Measurements from ENCODE around the gene WDFY4.

WDFY4 gene

DNA sequence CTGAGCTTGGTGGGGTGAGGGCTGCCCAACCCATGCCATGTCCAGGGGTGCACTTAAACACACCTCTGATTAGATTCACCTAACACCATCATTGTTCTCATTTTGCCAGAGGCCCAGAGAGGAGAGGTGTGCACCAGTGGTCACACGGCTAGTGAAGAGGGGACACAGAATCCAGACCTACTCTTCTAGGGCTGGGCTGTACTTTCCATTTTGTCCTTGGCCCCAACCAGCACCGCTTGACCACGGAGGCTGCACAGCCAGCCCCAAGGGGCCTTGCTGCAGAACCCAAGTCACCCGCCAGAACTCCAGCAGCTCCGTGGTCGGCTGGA is 246 bp upstream of the WDFY4 start:
- H3K27me3 Mint-ChIP-seq = peaks cover 26% of the 10 kb centered on the region
- no peaks in the 10 kb centered on the region for H3K36me3 Mint-ChIP-seq (ENCODE audit: insufficient read depth)
- no peaks in the 10 kb centered on the region for H3K9me3 Mint-ChIP-seq
- H3K27ac Mint-ChIP-seq (ENCODE audit: low read depth) = no peak overlapping the region
- H3K4me1 Mint-ChIP-seq = no peaks in the 10 kb centered on the region
- ATAC-seq (replicated peaks; ENCODE audit: extremely low read depth, poor library complexity, severe bottlenecking) = no peak
- no peak overlapping the region for H3K4me3 Mint-ChIP-seq
- no peak for DNase-seq (ENCODE audit: low spot score in 2 of 2)

DNA sequence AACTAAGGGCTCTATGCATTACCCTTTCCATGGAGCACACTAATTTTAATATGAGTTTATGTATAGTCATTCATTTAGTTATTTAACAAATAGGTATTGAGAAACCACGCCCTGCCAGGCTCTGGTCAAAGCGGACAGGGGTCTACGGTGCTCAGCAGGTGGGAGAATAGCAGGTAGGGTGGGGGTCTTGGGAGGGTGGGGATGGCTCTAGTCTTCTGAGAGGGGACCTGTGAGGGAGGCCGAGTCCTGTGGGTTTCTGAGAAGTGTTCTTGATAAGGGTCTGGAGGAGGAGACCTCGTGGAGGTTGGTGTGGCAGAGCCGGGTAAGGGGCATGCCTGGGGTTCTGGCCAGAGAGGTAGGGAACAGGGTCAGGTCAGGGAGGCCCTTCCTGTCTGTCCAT is 1.1 kb downstream of the WDFY4 start:
- DNase-seq (ENCODE audit: low spot score in 2 of 2) (no peak), ATAC-seq (replicated peaks; ENCODE audit: extremely low read depth, poor library complexity, severe bottlenecking) (no peak)
- Mint-ChIP-seq H3K4me3 (peak overlapping the region; percentile 6), H3K4me1 (no peaks in the 10 kb centered on the region), H3K27ac (ENCODE audit: low read depth) (no peak overlapping the region), H3K27me3 (peaks cover 26% of the 10 kb centered on the region), H3K36me3 (ENCODE audit: insufficient read depth) (no peaks in the 10 kb centered on the region), H3K9me3 (no peaks in the 10 kb centered on the region)

DNA sequence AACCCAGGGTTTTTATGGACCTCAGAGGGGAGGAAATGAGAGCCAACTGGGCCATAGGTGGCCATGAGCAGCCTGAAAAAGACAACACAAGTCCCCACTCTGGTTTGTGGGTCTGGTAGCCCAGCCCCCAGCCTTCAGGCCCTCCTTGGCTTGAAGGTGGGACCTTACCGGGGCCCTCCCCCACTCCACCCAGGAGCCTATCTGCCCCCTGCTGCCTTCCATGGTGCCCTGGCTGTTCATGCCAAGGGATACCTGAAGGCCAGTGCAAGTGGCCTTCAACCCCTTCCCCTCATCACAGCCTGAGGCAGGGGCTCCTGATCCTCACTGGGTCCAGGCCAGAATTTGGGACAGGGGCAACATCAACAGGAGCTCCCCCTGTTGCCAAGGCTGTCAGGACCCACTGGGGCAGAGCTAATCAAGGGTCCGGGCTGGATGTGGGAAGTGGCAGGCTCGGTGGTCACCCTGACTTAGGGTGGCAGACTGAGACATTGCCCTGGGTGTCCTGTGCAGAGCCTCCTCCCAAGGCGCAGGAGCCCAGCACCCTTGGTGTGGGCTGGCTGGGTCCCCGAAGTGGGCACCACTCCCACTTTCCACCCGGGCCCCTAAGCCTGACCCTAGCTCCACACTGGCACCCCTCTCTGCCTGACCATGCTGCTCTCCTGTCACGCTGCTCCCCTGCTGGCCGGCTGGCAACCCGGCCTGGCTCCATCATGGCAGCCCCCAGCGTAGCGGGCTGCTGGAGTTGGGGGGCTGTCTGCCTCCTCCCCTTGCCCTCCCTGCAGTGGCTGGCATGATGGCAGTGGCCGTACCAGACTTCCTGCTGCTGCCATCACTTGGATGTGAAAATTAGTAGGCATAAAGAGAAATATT is 6.4 kb downstream of the WDFY4 start:
- no peak for ATAC-seq (replicated peaks; ENCODE audit: extremely low read depth, poor library complexity, severe bottlenecking)
- no peaks in the 10 kb centered on the region for H3K9me3 Mint-ChIP-seq
- H3K4me3 Mint-ChIP-seq = no peak overlapping the region
- no peak for DNase-seq (ENCODE audit: low spot score in 2 of 2)
- H3K36me3 Mint-ChIP-seq (ENCODE audit: insufficient read depth) = peaks cover 5% of the 10 kb centered on the region
- no peaks in the 10 kb centered on the region for H3K4me1 Mint-ChIP-seq
- H3K27ac Mint-ChIP-seq (ENCODE audit: low read depth) = no peak overlapping the region
- peaks cover 15% of the 10 kb centered on the region for H3K27me3 Mint-ChIP-seq

DNA sequence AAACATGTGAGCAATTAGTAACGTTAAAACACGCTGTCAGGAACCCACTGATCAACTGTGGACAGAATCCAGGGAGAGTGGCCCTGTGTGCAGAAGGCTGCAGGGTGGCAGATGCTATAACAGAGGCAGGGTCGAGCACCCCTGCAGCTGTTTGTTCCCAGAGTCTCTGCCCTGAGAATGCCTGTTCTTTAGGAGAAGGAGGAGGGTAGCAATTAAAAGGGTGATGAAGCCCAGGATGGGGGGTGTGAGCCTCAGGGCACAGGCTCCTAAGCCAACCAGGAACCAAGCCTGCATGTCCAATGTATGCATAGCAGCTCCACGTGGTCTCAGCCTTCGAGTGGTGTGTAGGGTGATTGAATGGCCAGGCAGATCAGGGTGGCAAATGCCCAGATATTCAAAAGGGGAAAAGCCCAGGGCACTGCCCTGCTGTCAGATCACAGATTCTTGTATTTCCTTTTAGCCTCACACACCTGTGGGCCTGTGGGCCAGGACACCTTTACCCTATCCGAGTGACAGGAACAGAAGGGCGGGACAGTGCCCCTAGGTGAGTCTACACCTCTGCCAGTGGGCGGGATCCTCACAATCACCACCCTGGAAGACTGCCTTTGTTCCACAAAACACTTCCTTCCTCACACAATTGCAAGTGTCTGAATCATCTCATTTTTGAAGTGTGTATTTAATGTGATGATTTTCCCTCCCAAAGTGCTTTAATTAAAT is 7.3 kb downstream of the WDFY4 start:
- Mint-ChIP-seq H3K4me3 (no peak overlapping the region), H3K36me3 (ENCODE audit: insufficient read depth) (peaks cover 5% of the 10 kb centered on the region)

GRCh38 chr10:48692748-48693147 is 8.1 kb downstream of the WDFY4 start:
- Mint-ChIP-seq H3K36me3 (ENCODE audit: insufficient read depth) (peaks cover 5% of the 10 kb centered on the region), H3K4me3 (no peak overlapping the region), H3K27ac (ENCODE audit: low read depth) (no peak overlapping the region), H3K9me3 (no peaks in the 10 kb centered on the region), H3K4me1 (no peaks in the 10 kb centered on the region), H3K27me3 (peaks cover 31% of the 10 kb centered on the region)
- DNase-seq (ENCODE audit: low spot score in 2 of 2) (no peak), ATAC-seq (replicated peaks; ENCODE audit: extremely low read depth, poor library complexity, severe bottlenecking) (no peak)

More for the DNA sequence above, 7.3 kb downstream of the WDFY4 start:
- Mint-ChIP-seq H3K27ac (ENCODE audit: low read depth) (no peak overlapping the region), H3K9me3 (no peaks in the 10 kb centered on the region), H3K27me3 (peaks cover 23% of the 10 kb centered on the region), H3K4me1 (no peaks in the 10 kb centered on the region)
- DNase-seq (ENCODE audit: low spot score in 2 of 2) = no peak
- no peak for ATAC-seq (replicated peaks; ENCODE audit: extremely low read depth, poor library complexity, severe bottlenecking)

DNA sequence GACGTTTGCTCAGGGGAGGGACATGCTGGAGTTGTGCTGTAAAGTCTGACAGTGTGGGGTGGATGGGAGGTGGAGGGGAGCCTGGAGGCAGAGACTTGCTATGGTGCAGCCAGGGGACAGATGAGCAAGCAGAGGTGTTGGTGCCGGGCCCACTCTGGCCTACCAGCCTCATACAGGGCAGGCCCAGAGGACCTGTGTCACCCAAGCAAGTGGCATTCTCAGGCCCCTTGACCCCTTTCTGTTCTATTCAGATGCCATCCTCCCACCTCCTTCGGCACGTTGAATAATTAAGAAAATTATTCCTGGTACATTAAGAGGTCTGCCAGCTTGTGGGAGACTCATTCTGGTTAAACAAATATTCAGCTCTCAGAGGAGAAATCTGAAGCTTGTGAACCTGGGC is 8.5 kb downstream of the WDFY4 start:
- Mint-ChIP-seq H3K4me1 (no peaks in the 10 kb centered on the region), H3K27me3 (peaks cover 35% of the 10 kb centered on the region), H3K36me3 (ENCODE audit: insufficient read depth) (peaks cover 5% of the 10 kb centered on the region), H3K9me3 (no peaks in the 10 kb centered on the region), H3K4me3 (no peak overlapping the region), H3K27ac (ENCODE audit: low read depth) (no peak overlapping the region)
- ATAC-seq (replicated peaks; ENCODE audit: extremely low read depth, poor library complexity, severe bottlenecking) (no peak), DNase-seq (ENCODE audit: low spot score in 2 of 2) (no peak)

DNA sequence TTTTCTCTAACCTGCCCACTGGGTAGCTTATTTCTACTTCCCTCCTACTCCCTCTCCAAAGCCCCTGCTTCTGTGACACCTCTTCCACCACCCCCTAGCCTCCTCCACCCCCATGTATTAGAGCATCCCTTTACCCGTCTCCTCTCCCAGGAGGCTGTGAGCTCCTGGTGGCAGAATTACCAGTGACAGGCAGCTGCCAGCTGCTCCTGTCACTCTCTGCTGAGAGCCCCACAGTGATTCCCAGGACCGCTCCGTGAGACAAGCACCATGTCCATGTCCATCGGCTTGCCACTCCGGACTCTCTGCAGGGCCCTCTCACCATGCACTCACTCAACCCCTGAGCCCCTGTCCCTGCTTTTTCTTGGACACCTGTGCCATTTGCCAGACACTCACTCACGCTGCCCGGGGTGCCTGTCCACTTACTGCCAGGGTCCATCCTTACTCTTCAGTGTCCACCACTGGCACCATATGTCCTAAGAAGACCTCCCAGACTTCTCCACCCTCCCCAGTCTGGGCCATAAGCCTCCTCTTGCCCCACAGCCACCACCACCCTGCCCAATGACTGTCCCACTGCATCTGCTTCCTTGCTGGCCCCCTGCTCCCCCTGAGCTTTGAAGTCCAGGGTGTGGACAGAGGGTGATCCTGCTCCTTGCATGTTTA is 9.8 kb downstream of the WDFY4 start:
- DNase-seq (ENCODE audit: low spot score in 2 of 2) (no peak), ATAC-seq (replicated peaks; ENCODE audit: extremely low read depth, poor library complexity, severe bottlenecking) (no peak)
- Mint-ChIP-seq H3K9me3 (no peaks in the 10 kb centered on the region), H3K27me3 (peaks cover 42% of the 10 kb centered on the region), H3K36me3 (ENCODE audit: insufficient read depth) (peaks cover 5% of the 10 kb centered on the region), H3K4me1 (no peaks in the 10 kb centered on the region), H3K27ac (ENCODE audit: low read depth) (no peak overlapping the region), H3K4me3 (no peak overlapping the region)

GRCh38 chr10:48695636-48696534 is 11.2 kb downstream of the WDFY4 start:
- H3K27ac Mint-ChIP-seq (ENCODE audit: low read depth) = no peak overlapping the region

GRCh38 chr10:48696535-48696873 is 11.8 kb downstream of the WDFY4 start:
- ATAC-seq (replicated peaks; ENCODE audit: extremely low read depth, poor library complexity, severe bottlenecking) (no peak), DNase-seq (ENCODE audit: low spot score in 2 of 2) (no peak)
- Mint-ChIP-seq H3K9me3 (no peaks in the 10 kb centered on the region), H3K4me3 (no peak overlapping the region), H3K36me3 (ENCODE audit: insufficient read depth) (peaks cover 6% of the 10 kb centered on the region), H3K4me1 (no peaks in the 10 kb centered on the region), H3K27ac (ENCODE audit: low read depth) (no peak overlapping the region), H3K27me3 (peaks cover 40% of the 10 kb centered on the region)

More at GRCh38 chr10:48695636-48696534, 11.2 kb downstream of the WDFY4 start:
- Mint-ChIP-seq H3K27me3 (peaks cover 42% of the 10 kb centered on the region), H3K4me1 (no peaks in the 10 kb centered on the region), H3K9me3 (no peaks in the 10 kb centered on the region), H3K4me3 (no peak overlapping the region), H3K36me3 (ENCODE audit: insufficient read depth) (peaks cover 5% of the 10 kb centered on the region)
- DNase-seq (ENCODE audit: low spot score in 2 of 2) = no peak
- no peak for ATAC-seq (replicated peaks; ENCODE audit: extremely low read depth, poor library complexity, severe bottlenecking)

GRCh38 chr10:48697091-48697490 is 12.4 kb downstream of the WDFY4 start:
- H3K4me3 Mint-ChIP-seq = no peak overlapping the region

GRCh38 chr10:48697821-48698764 is 13.4 kb downstream of the WDFY4 start:
- no peaks in the 10 kb centered on the region for H3K4me1 Mint-ChIP-seq
- peaks cover 4% of the 10 kb centered on the region for H3K36me3 Mint-ChIP-seq (ENCODE audit: insufficient read depth)
- no peak overlapping the region for H3K27ac Mint-ChIP-seq (ENCODE audit: low read depth)

More at GRCh38 chr10:48697091-48697490, 12.4 kb downstream of the WDFY4 start:
- peaks cover 34% of the 10 kb centered on the region for H3K27me3 Mint-ChIP-seq
- no peaks in the 10 kb centered on the region for H3K4me1 Mint-ChIP-seq
- peaks cover 4% of the 10 kb centered on the region for H3K36me3 Mint-ChIP-seq (ENCODE audit: insufficient read depth)
- no peak for DNase-seq (ENCODE audit: low spot score in 2 of 2)
- ATAC-seq (replicated peaks; ENCODE audit: extremely low read depth, poor library complexity, severe bottlenecking) = no peak
- no peak overlapping the region for H3K27ac Mint-ChIP-seq (ENCODE audit: low read depth)
- H3K9me3 Mint-ChIP-seq = no peaks in the 10 kb centered on the region

More at GRCh38 chr10:48697821-48698764, 13.4 kb downstream of the WDFY4 start:
- ATAC-seq (replicated peaks; ENCODE audit: extremely low read depth, poor library complexity, severe bottlenecking) (no peak), DNase-seq (ENCODE audit: low spot score in 2 of 2) (peak in 1 of 2 donors; percentile 3)
- Mint-ChIP-seq H3K4me3 (no peak overlapping the region), H3K9me3 (no peaks in the 10 kb centered on the region), H3K27me3 (peaks cover 30% of the 10 kb centered on the region)
